Inferior parietal cortex (tissue), 1 donor: ENCODE results near the gene TKT.
A peak's percentile ranks its signal among the peaks of the same experiment; 100 is the strongest.
"Not testable (repeated sequence)": the region's sequence is repeated elsewhere in the genome, so short reads cannot be mapped to it uniquely, and the experiment has no call there.

ENCODE experiments used
- DNase-seq: peaks from one replicate; pipeline ENCODE4 v3.0.0-alpha.2; 2016; ENCODE audit errors: extremely low spot score

TKT gene, protein sequence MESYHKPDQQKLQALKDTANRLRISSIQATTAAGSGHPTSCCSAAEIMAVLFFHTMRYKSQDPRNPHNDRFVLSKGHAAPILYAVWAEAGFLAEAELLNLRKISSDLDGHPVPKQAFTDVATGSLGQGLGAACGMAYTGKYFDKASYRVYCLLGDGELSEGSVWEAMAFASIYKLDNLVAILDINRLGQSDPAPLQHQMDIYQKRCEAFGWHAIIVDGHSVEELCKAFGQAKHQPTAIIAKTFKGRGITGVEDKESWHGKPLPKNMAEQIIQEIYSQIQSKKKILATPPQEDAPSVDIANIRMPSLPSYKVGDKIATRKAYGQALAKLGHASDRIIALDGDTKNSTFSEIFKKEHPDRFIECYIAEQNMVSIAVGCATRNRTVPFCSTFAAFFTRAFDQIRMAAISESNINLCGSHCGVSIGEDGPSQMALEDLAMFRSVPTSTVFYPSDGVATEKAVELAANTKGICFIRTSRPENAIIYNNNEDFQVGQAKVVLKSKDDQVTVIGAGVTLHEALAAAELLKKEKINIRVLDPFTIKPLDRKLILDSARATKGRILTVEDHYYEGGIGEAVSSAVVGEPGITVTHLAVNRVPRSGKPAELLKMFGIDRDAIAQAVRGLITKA

GRCh38 chr3:53255775-53256703, at the start of gene TKT:
TKT (minus strand) TSS chr3:53256022; CDS start chr3:53255942, 80 bp downstream.
- peak; percentile 67 for DNase-seq

DNA sequence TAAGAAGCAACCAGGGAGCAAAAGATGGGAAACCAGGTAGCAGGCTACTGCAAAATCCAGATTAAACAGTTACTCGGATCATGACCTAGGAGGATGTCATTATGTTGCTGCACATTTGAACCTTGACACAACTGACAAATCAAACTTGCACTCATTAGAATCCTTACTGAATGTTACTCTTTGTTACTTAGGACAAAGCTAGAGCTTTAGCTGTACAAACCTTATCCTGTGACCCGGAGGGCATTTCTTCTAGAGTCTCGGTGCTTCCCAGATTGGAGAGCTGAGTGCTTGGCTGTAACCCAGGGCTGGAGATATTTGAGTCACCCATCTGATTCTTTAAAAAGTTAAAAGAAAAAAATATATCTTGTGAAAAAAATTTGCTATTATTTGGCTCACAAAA, 48.1 kb upstream of the TKT start:
- no peak for DNase-seq

DNA sequence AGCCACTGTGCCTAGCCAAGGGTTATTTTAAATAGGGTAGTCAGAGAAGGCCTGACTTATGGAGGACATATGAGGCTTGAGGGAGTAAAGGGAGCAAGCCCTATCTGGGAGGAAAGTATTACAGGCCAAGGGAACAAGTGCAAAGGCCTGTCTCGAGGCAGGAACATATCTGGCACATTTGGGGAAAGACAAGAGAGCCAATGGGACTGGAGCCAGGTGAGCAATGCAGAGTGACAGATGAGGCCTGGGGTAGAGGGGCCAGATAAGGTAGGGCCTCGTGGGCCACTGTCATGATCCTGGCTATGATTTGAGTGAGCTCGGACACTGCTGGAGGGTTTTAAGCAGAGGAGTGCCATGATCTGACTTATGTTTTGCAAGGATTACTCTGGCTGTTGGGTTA, 47.7 kb upstream of the TKT start:
- no peak for DNase-seq

DNA sequence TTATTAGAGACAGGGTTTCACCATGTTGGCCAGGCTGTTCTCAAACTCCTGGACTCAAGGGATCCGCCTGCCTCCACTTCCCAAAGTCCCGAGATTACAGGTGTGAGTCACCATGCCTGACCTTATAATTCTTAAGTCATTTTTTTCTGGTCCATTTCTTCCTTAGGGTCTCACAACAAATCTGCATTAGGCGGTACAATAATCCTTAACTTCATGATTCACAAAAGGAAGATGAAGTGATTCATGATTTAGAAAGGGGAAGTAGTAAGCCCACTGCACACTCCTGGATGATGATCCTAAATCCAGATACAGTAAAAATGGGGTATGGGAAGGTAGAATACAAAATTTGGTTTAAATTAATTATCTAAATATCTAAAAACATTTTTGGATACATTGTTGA, 45.0 kb upstream of the TKT start:
- DNase-seq, result no peak

DNA sequence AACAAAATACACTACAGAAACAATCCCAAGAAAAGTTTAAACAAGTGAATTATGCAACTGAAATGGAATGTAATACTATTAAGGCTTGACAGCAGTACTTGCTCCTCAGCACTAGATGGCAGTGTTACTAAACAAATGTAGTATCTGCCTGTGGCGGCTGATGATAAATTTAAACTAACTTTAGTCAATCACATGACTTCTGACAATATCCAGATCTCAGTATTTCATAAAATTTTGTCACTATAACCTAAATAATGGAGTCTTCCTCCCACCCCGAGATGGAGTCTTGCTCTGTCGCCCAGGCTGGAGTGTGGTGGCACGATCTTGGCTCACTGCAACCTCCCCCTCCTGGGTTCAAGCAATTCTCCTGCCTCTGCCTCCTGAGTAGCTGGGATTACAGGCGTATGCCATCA, 43.8 kb upstream of the TKT start:
- peak; percentile 79 for DNase-seq

GRCh38 chr3:53295410-53295809, 39.6 kb upstream of the TKT start:
- no peak for DNase-seq

- DNase-seq, result no peak
These were observed 38.0 kb upstream of the TKT start for GRCh38 chr3:53293867-53294266.

DNA sequence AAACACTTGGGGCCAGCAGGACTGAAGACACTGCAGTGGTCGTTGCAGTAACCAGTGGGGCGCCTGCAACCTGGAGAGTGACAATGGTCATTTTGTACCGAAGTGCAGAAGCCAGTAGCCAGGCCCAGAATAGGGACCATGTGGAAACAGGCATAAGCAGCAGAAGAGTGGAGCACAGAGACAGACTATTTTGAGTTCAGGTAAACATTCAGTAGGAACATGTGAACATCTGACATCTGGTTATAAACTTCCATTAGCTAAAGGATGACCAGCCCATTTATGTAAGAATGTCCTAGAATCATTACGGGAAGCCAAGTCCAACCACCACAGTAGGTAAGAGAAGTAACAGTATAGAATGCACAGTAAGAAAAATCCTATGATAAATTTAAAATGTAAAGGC, 32.4 kb upstream of the TKT start:
- no peak for DNase-seq

DNA sequence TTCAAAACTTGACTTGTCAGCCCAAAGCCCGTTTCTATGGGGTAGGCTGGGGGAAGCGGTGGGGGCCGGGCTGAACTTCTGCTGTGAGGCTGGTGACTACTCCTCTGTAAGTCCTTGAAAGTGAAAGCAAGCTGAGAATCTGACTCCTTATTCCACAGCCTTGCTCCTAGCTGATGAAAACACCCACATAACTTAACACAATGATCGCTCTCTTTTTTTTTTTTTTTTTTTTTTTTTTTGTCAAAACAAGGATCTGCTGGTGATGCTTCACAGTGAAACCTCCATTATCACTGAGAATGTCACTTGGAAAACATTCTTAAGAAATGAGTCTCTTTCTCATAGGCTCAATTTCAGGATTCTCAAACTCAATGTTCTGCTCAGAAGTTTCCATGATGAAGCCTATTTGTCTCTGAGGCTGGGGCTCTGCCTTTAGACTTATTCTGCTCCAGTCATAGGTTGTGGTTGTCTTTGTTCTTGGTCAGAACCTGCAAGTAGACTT, 31.4 kb upstream of the TKT start:
- DNase-seq, result no peak

GRCh38 chr3:53286727-53287126, 30.9 kb upstream of the TKT start:
- DNase-seq, result no peak

- no peak for DNase-seq
These were observed 26.8 kb upstream of the TKT start for GRCh38 chr3:53282581-53282980.

- DNase-seq, result no peak
These were observed 22.8 kb upstream of the TKT start for GRCh38 chr3:53278667-53279066.

- DNase-seq, result no peak
These were observed 19.2 kb upstream of the TKT start for GRCh38 chr3:53274938-53275605.

- no peak for DNase-seq
These were observed 17.4 kb upstream of the TKT start for GRCh38 chr3:53273146-53273670.

GRCh38 chr3:53269888-53270880, 14.4 kb upstream of the TKT start:
- DNase-seq, result peak; percentile 81

- not testable (repeated sequence) for DNase-seq
These were observed 13.4 kb upstream of the TKT start for GRCh38 chr3:53269193-53269592.

DNA sequence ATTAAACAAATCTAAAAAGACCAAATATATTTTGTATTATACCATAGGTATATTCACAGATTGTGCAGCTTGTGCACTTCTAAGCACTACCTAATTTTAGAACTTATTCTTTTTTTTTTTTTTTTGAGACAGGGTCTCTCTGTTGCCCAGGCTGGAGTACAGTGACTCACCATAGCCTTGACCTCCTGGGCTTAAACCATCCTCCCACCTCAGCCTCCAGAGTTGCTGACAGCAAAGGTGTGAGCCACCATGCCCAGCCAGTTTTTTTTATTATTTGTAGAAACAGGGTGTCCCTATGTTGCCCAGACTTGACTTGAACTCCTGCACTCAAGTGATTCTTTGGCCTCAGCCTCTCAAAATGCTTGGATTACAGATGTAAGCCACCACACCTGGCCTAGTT, 11.9 kb upstream of the TKT start:
- no peak for DNase-seq

- DNase-seq, result no peak
These were observed 8.9 kb upstream of the TKT start for GRCh38 chr3:53264718-53265117.

DNA sequence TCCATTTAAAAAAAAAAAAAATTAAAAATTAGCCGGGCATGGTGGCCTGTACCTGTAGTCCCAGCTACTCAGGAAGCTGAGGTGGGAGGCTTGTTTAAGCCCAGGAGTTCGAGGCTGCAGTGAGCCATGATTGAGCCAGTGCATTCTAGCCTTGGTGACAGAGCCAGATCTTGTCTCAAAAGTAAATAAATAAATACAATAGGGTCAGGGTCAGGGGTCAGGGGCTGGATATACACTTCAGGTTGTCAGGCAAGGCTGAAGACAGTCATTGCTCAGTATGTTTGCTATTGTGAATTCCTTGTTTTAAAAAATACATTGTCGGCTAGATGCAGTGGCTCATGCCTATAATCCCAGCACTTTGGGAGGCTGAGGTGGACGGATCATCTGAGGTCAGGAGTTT, 8.1 kb upstream of the TKT start:
- DNase-seq, result no peak

DNA sequence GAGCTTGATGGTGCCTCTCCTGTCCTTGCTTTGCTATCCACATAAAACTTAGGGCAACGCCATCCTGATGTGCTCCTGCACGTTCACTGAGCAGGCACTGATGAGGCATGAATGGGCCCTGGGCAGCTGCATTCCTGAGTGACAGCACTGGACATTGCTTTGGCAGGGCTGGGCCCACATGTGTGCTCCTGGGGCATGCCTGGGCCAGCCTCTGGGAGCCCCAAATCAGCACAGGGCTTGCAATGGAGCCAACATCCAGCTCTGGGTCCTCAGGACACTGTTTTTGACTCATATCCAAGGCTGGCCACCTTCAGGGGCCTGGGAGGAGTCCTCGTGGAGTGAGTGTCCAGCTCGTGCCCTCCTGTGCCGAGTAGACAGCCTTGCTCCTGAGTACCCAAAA, 5.9 kb upstream of the TKT start:
- DNase-seq, result no peak
